Effector CD4-positive, alpha-beta T cell (primary cell): ENCODE measurements around the gene IL17RC.
"Not testable (repeated sequence)": the region's sequence is repeated elsewhere in the genome, so short reads cannot be mapped to it uniquely, and the experiment has no call there.

Experiments
- DNase-seq: peaks from one replicate; pipeline ENCODE4 v3.0.0-alpha.2; 2020

The IL17RC gene

GRCh38 chr3:9915254-9916141 is 1.4 kb upstream of the IL17RC start:
- DNase-seq, result peak; percentile 5

- DNase-seq, result no peak
These were observed 558 bp upstream of the IL17RC start for GRCh38 chr3:9916346-9916733.

- no peak for DNase-seq
These were observed 922 bp downstream of the IL17RC start for GRCh38 chr3:9917820-9918219.

- DNase-seq, result no peak
These were observed 1.6 kb downstream of the IL17RC start for GRCh38 chr3:9918261-9919038.

DNA sequence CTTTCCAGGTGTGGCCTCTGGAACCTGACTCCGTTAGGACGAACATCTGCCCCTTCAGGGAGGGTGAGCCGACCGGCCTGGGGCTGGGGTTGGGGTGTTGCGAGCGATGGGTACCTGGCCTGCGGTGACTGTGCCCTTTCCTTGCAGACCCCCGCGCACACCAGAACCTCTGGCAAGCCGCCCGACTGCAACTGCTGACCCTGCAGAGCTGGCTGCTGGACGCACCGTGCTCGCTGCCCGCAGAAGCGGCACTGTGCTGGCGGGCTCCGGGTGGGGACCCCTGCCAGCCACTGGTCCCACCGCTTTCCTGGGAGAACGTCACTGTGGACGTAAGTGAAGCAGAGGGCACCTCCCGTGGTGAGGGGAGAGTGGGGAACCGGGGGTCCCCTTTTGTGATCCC is 11.3 kb downstream of the IL17RC start:
- no peak for DNase-seq

DNA sequence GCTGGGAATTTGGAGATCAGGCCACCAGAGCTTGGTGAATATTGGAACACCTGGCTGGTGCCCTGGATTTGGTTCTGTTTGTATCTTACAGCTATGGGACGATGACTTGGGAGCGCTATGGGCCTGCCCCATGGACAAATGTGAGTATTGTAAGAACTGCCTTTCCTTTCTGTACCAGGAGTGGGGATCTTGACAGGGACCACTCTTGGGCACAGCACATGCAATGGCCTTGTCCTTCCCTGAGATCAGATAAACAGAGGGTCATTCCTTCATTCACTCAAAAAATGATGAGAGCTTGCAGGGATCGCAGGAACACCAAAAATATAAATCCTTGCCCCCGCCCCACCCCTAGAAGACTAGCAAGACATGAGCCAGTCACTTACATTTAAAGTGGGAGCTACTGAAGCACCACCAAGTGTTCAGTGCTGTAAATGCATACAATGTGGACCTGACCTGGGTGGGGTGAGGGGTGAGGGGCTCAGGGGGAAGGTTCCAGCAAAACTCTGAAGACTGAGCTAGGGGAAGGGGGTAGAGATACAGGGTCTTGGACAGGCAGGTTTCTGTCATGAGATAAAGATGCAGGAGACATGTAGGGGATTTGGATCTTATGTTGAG is 14.0 kb downstream of the IL17RC start:
- DNase-seq, result no peak

- DNase-seq, result no peak
These were observed 15.6 kb downstream of the IL17RC start for GRCh38 chr3:9932535-9932842.

DNA sequence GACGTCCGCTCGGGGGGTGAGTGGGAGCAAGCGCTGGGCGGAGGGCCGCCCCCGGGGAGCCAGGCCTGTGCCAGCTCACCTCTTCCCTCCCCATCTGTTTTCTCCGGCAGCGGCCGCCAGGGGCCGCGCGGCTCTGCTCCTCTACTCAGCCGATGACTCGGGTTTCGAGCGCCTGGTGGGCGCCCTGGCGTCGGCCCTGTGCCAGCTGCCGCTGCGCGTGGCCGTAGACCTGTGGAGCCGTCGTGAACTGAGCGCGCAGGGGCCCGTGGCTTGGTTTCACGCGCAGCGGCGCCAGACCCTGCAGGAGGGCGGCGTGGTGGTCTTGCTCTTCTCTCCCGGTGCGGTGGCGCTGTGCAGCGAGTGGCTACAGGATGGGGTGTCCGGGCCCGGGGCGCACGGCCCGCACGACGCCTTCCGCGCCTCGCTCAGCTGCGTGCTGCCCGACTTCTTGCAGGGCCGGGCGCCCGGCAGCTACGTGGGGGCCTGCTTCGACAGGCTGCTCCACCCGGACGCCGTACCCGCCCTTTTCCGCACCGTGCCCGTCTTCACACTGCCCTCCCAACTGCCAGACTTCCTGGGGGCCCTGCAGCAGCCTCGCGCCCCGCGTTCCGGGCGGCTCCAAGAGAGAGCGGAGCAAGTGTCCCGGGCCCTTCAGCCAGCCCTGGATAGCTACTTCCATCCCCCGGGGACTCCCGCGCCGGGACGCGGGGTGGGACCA is 16.1 kb downstream of the IL17RC start:
- peak; percentile 81 for DNase-seq

- peak; percentile 95 for DNase-seq
These were observed 16.8 kb downstream of the IL17RC start, which contains the start of gene CRELD1 for GRCh38 chr3:9933561-9934234. CRELD1 (plus strand) TSS chr3:9933834; CDS start chr3:9934439, 605 bp downstream.

- DNase-seq, result peak; percentile 35
These were observed 17.3 kb downstream of the IL17RC start for GRCh38 chr3:9934235-9934621.

- DNase-seq, result no peak
These were observed 18.1 kb downstream of the IL17RC start for GRCh38 chr3:9934993-9935392.

- no peak for DNase-seq
These were observed 19.1 kb downstream of the IL17RC start for GRCh38 chr3:9935966-9936510.

GRCh38 chr3:9937486-9938238 is 20.8 kb downstream of the IL17RC start:
- no peak for DNase-seq

DNA sequence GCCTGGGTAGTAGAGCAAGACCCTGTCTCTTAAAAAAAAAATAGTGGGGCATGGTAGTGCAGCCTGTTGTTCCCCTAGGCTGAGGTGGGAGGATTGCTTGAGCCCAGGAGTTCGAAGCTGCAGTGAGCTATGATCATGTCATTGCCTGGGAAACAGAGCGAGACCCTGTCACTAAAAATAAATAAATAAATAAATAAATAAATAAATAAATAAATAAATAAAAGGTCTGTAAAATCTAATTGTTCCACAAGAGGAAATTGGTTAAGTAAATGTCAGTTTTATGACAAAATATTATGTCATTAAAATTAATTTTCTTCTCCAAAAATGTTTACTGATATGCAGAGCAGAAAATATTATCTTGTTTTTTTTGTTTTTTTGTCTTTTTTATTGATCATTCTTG is 22.1 kb downstream of the IL17RC start:
- DNase-seq, result no peak

- not testable (repeated sequence) for DNase-seq
These were observed 23.0 kb downstream of the IL17RC start for GRCh38 chr3:9939906-9940305.

- DNase-seq, result no peak
These were observed 23.8 kb downstream of the IL17RC start for GRCh38 chr3:9940746-9941145.

DNA sequence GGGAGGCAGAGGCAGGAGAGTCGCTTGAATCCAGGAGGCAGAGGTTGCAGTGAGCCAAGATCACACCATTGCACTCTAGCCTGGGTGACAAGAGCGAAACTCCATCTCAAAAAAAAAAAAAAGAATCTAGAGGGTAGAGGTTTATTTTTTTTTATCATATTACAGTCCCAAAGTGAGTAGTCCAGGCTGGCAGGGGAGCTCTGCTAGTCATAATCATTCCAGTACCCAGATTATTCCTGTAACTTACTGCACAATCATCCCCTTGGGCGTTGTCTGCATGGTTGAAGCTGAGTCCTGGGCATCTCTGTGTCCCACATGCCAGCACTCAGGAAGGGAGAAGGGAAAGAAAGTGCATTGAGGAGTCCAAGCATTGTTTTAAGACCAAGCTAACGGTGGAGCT is 25.3 kb downstream of the IL17RC start:
- DNase-seq, result no peak

DNA sequence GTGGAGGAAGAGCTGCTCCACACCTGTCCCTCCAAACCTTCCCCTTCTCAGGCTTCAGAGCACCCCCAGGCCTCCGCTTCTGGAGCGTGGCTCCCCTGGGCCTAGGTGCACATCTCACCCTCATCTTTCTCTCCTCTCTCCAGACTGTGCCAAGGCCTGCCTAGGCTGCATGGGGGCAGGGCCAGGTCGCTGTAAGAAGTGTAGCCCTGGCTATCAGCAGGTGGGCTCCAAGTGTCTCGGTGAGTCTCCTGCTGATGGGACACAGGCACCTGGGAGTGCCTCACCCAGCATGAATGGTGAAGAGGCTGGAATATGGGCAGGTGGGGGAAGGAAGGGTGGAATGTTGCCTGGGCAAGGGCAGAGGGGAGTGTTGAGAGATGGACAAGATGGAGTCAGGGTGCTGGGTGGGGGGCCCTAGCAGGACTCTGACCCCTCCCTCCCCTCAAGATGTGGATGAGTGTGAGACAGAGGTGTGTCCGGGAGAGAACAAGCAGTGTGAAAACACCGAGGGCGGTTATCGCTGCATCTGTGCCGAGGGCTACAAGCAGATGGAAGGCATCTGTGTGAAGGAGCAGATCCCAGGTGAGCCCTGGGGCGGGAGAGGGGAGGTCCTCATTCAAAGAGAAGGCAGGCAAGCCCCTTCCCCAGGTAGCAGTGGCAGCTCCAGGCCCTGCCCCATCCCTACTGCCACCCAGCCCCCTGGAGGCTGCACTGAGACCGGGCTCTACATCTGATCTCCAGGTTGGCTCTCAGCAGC is 26.2 kb downstream of the IL17RC start:
- no peak for DNase-seq

DNA sequence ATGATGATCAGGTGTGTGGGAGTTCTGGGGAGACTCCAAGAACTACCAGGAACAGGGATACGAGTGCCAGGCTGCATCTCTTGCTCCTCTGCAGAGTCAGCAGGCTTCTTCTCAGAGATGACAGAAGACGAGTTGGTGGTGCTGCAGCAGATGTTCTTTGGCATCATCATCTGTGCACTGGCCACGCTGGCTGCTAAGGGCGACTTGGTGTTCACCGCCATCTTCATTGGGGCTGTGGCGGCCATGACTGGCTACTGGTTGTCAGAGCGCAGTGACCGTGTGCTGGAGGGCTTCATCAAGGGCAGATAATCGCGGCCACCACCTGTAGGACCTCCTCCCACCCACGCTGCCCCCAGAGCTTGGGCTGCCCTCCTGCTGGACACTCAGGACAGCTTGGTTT is 27.4 kb downstream of the IL17RC start:
- DNase-seq, result no peak

- DNase-seq, result no peak
These were observed 28.5 kb downstream of the IL17RC start for GRCh38 chr3:9945358-9945757.
